ENCODE data around the gene TMPRSS3.

DNA sequence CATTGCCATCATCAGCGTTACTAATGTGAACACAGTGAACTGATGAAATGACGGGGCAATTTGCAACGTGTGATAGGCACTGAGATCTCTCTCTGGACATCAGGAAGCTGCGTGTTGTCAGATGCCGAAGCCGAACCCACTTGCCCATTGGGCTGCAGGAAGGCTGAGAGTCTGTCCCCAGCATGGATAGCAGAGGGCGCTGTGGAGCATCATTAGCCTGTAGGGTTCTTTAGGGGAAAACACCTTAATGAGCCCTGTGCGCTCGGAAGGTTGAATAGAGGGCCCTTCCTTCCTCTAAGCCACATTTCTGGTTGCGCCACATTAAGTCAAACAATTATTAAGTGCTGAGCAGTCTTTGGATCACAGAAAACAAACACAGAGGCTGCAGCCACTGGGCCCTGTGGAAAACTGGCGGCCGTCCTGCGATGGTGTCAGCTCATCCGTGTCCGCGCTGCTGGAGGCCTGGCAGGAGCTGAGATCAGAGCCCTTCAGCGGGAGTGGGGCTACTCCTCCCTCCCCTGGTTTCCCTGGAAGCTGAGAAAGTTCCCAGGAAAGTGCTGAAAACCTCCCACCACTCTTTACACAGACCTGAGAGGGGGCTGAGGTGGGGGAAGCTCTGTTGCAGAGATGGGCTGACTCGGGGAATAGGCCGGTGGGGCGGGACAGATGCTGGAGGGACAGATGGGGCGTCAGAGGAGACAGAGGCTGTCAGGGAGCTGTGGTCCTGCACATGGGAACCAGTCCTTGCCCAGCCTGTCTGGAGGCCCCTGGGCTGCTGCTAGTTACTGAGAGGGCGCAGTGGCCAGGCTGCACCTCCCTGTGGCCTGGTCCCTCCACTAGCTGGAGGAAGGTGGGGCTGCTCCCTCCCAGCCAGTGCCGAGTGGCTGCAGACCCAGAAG lies 57.8 kb downstream of the TMPRSS3 start:
- peak; percentile 21 to 69 (median 59) for TF ChIP-seq CTCF (IDR thresholded peaks at IDR 0.05)
- no peak for TF ChIP-seq POLR2A (IDR thresholded peaks at IDR 0.05)
